Omental fat pad (tissue), 4 donors: ENCODE data around the gene SIN3B. TPM values are rescaled to one million over a fixed set of nuclear protein-coding genes. Genes with fewer than 3 reads are reported as not detected.

Experiments used
- ATAC-seq: fragments of 150-250 bp; one replicate; pipeline ENCODE4 v1.9.1; 2016; ENCODE audit warnings: mild to moderate bottlenecking, moderate library complexity; ENCODE audit not compliant: low FRiP score
- DNase-seq: peaks from one replicate; pipeline ENCODE4 v3.0.0-alpha.2; 2019; ENCODE audit warnings: low spot score
- CTCF ChIP-seq, 3 donors: fragments of 450-650 bp; IDR thresholded peaks; one replicate each; pipeline ENCODE4 v1.5.1; 2016 to 2017; ENCODE audit warnings: antibody characterized with exemption in 3 of 3, mild to moderate bottlenecking in 3 of 3, moderate library complexity in 2 of 3
- total RNA-seq, 4 donors: library from RNA; depleted of rRNA; stranded (reverse); fragments of >200 nt; gene quantifications; one replicate each; pipeline ENCODE4 v1.1.0, GENCODE V29; 2016

SIN3B gene
- total RNA-seq, 4 donors from 2014 or later = 33.7 to 87.8 (median 44.9) TPM

GRCh38 chr19:16892436-16892835, 63.2 kb downstream of the SIN3B start:
- ATAC-seq = no peak
- DNase-seq = no peak
- TF ChIP-seq CTCF (IDR thresholded peaks at IDR 0.05) = no peak

- DNase-seq = no peak
- no peak for ATAC-seq
- no peak for TF ChIP-seq CTCF (IDR thresholded peaks at IDR 0.05)
Observed at GRCh38 chr19:16892868-16893685, 63.9 kb downstream of the SIN3B start.

- ATAC-seq (no peak), DNase-seq (no peak)
- no peak for TF ChIP-seq CTCF (IDR thresholded peaks at IDR 0.05)
Observed at GRCh38 chr19:16893686-16893989, 64.4 kb downstream of the SIN3B start.

- TF ChIP-seq CTCF (IDR thresholded peaks at IDR 0.05) = no peak
- ATAC-seq (no peak), DNase-seq (no peak)
Observed at GRCh38 chr19:16894080-16894479, 64.9 kb downstream of the SIN3B start.

DNA sequence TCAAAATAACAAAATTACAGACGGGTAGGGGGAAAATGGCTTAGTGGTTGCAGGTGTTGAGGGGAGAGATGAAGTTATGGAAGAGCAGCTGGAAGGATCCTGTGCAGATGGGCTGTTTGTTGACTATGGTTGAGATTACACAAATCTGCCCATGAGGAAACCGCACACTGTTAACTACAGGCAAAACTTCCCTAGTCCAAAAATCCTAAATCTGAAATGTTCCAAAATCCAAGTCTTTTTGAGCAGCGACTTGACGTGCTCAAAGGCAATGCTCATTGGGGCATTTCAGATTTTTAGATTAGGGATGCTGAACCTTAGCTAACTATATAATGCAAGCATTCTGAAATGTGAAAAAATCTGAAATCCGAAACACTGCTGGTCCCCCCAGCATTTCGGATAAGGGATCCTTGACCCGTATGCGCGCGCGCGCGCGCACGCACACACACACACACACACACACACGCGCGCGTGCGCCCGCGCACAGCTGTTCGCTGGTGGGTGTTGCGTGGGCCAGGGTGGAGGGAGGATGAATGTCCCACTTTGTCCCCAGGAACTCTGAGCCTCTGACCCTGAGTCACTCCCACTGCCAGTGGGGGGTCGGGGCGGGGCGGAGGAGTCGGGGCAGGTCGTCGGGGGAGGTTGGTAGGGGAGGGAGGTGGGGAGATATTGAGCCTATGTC, 66.4 kb downstream of the SIN3B start:
- TF ChIP-seq CTCF (IDR thresholded peaks at IDR 0.05) = no peak
- DNase-seq = no peak
- ATAC-seq = no peak

DNA sequence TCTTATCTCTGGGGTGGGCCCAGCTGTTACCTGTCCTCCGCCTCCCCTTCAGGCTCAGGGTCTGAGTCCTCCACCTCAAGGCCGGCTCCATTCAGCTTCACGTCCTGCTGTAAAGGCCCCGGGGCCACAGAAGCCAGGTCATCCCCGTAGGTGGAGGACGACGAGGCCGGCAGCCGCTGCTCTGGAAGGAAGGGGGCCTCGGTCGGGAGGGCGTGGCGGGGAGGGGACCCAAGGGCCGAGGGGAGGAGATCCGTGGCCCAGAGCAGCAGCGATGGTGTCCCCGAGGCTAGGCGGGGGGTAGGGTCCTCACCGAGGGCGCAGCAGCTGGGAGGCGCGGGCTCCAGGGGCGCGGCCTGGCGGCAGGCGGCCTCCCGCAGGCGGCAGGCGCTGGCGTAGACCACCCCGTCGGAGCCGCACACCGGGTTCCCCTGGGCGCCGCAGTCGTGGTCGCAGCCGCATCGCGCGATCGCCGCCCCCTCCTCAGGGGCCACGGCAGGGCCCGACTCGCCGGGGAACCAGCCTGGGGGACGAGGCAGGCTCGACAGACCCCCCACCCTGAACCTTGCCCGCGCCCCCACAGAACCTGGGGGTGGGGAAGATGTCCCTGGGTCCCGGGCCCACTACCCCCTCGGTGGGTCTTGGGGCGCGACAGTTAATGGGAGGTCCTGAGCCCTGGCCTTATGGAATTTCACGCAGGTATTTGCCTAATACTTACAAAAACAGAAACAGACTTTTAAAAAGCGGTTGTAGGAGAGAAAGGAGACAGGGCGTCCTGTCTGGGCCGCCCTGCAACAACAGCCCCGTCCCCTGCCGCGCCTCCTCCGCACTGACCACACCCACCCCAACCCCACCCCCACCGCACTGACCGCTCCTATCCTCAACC, 67.2 kb downstream of the SIN3B start:
- no peak for TF ChIP-seq CTCF (IDR thresholded peaks at IDR 0.05)
- DNase-seq = no peak
- no peak for ATAC-seq
